CD4-positive, alpha-beta T cell (primary cell): ENCODE results near the gene INSL4. TPM values are rescaled to one million over a fixed set of nuclear protein-coding genes. Genes with fewer than 3 reads are reported as not detected.

Experiments used
- ATAC-seq: fragments of 200-7000 bp; cut with Tn5 transposase; one replicate; pipeline ENCODE4 v1.10.0; 2022; ENCODE audit warnings: mild to moderate bottlenecking; ENCODE audit not compliant: poor library complexity
- CTCF ChIA-PET: fragments of 350-600 bp; sonication (Branson Sonifier 250); formaldehyde crosslinking; loops from one replicate; lab custom pipeline; 2021; ENCODE audit warnings: antibody characterized with exemption, inconsistent platforms; lab: Charles Lee
- POLR2A ChIA-PET: fragments of 350-600 bp; sonication (Branson Sonifier 250); formaldehyde crosslinking; loops from one replicate; lab custom pipeline; 2021; ENCODE audit warnings: antibody characterized with exemption, inconsistent platforms; lab: Charles Lee
- DNase-seq, 14 experiments: peaks; one replicate each; pipeline ENCODE4 v3.0.0-alpha.2; 2013 to 2020; ENCODE audit warnings: mixed read lengths in 2 of 14
- H3K27ac ChIP-seq, 2 donors: one replicate each; pipeline versions ENCODE4 v1.5.1 to v1.7.0; 2013; ENCODE audit warnings: low read length in 2 of 2, low read depth in 1 of 2, mild to moderate bottlenecking in 1 of 2
- H3K27me3 ChIP-seq, 2 experiments: 1 replicate in 1 of 2; 2 replicates in 1 of 2; pipeline versions ENCODE4 v1.6.1 to v1.7.0; 2013; ENCODE audit warnings: low read length in 2 of 2, control low read depth in 1 of 2, mild to moderate bottlenecking in 1 of 2, moderate library complexity in 1 of 2; ENCODE audit not compliant: insufficient read depth in 2 of 2, control insufficient read depth in 1 of 2
- H3K36me3 ChIP-seq: one replicate; pipeline ENCODE4 v1.6.1; 2013; ENCODE audit warnings: low read length, control low read depth; ENCODE audit not compliant: insufficient read depth
- H3K4me1 ChIP-seq: one replicate; pipeline ENCODE4 v1.6.1; 2013; ENCODE audit warnings: low read length, control low read depth; ENCODE audit not compliant: insufficient read depth
- H3K4me3 ChIP-seq: one replicate; pipeline ENCODE4 v1.5.1; 2013; ENCODE audit warnings: mild to moderate bottlenecking, low read length, moderate library complexity
- H3K9me3 ChIP-seq, 2 experiments: 1 replicate in 1 of 2; 2 replicates in 1 of 2; pipeline versions ENCODE4 v1.6.1 to v1.7.0; 2013; ENCODE audit warnings: low read length in 2 of 2, mild to moderate bottlenecking in 2 of 2, control low read depth in 1 of 2, moderate library complexity in 1 of 2; ENCODE audit not compliant: control insufficient read depth in 1 of 2, insufficient read depth in 1 of 2
- H3K27ac Mint-ChIP-seq: one replicate; pipeline ENCODE4 v1.8.0; 2020; ENCODE audit warnings: mixed read lengths
- H3K27me3 Mint-ChIP-seq: one replicate; pipeline ENCODE4 v1.8.0; 2021; ENCODE audit warnings: mixed read lengths
- H3K36me3 Mint-ChIP-seq: one replicate; pipeline ENCODE4 v1.8.0; 2021; ENCODE audit warnings: low read depth, mixed read lengths
- H3K4me1 Mint-ChIP-seq: one replicate; pipeline ENCODE4 v1.8.0; 2021; ENCODE audit warnings: low read depth, mixed read lengths
- H3K4me3 Mint-ChIP-seq: one replicate; pipeline ENCODE4 v1.8.0; 2020; ENCODE audit warnings: mild to moderate bottlenecking, mixed read lengths
- H3K9me3 Mint-ChIP-seq: one replicate; pipeline ENCODE4 v1.8.0; 2020; ENCODE audit warnings: mixed read lengths
- CTCF ChIP-seq: fragments of 200-600 bp; IDR thresholded peaks from one replicate; pipeline ENCODE4 v1.8.0; 2022; ENCODE audit warnings: antibody characterized with exemption, mild to moderate bottlenecking
- intact Hi-C, 2 experiments: fragments of 100-400 bp; cut with DNase I in 1 of 2; cut with micrococcal nuclease in 1 of 2; formaldehyde crosslinking; loops; one replicate each; pipeline versions ENCODE4 v1.15.1 to v1.9.0; 2023 to 2025; cut with DNase I, micrococcal nuclease
- total RNA-seq, 174 experiments: library from RNA in 2 of 174; stranded (reverse) in 2 of 174; gene quantifications; one replicate each; pipeline ENCODE4 v1.2.3 and lab custom pipeline; 2021 to 2026

Gene INSL4
- total RNA-seq, 2 experiments from 2014 or later: not detected

- POLR2A ChIA-PET: no interaction called here
- no peaks in the 10 kb centered on the region for H3K36me3 ChIP-seq
- intact Hi-C loops: no loop called here
- H3K27me3 ChIP-seq: no peaks in the 10 kb centered on the region
- DNase-seq (no peak), ATAC-seq (no peak)
- no peaks in the 10 kb centered on the region for H3K36me3 Mint-ChIP-seq
- TF ChIP-seq CTCF: no peak
- no peaks in the 10 kb centered on the region for H3K27me3 Mint-ChIP-seq
- H3K4me3 ChIP-seq: no peak overlapping the region
- no peak overlapping the region for H3K4me3 Mint-ChIP-seq
- no peaks in the 10 kb centered on the region for H3K4me1 ChIP-seq
- CTCF ChIA-PET: no interaction called here
- H3K9me3 Mint-ChIP-seq: no peaks in the 10 kb centered on the region
- no peaks in the 10 kb centered on the region for H3K9me3 ChIP-seq
- no peak overlapping the region for H3K27ac Mint-ChIP-seq
- no peak overlapping the region for H3K27ac ChIP-seq
- no peaks in the 10 kb centered on the region for H3K4me1 Mint-ChIP-seq
Measured at GRCh38 chr9:5278486-5278885, 47.3 kb downstream of the INSL4 start.

Other genes with a start within 250 kb of the INSL4 start
- gene JAK2, start 246.1 kb upstream of the INSL4 start, total RNA-seq: 1 to 10 TPM; 7.2 to 7.5 TPM
- gene INSL6, start 45.8 kb upstream of the INSL4 start, total RNA-seq: not detected
- under 1 TPM; 0.47 to 0.88 TPM for gene RLN2, start 73.3 kb downstream of the INSL4 start, total RNA-seq
- under 1 TPM; 0.36 to 0.84 TPM for gene RLN1, start 108.5 kb downstream of the INSL4 start, total RNA-seq
- 10 to 100 TPM; 13.8 to 15.6 TPM for gene PLGRKT, start 206.5 kb downstream of the INSL4 start, total RNA-seq
- 1 to 10 TPM; 5.3 to 6.3 TPM for gene CD274, start 219.1 kb downstream of the INSL4 start, total RNA-seq